KMS-11 (cell line): ENCODE measurements around the gene APOBEC3C.
"Not testable (repeated sequence)": the region's sequence is repeated elsewhere in the genome, so short reads cannot be mapped to it uniquely, and the experiment has no call there.

ENCODE experiments used
- H2AFZ ChIP-seq: fragments of 200-600 bp; sonication (generic); 2 replicates; pipeline ENCODE4 v1.6.1; 2016; ENCODE audit warnings: antibody characterized with exemption, mixed run types, low read depth
- H3K27ac ChIP-seq: fragments of 200-600 bp; sonication (generic); 2 replicates; pipeline ENCODE4 v1.6.1; 2016; ENCODE audit warnings: mild to moderate bottlenecking, mixed run types
- H3K27me3 ChIP-seq: fragments of 200-600 bp; sonication (generic); 2 replicates; pipeline ENCODE4 v1.6.1; 2017; ENCODE audit warnings: mild to moderate bottlenecking, low read depth, mixed run types, moderate library complexity; ENCODE audit not compliant: insufficient read depth
- H3K36me3 ChIP-seq: fragments of 200-600 bp; sonication (generic); 2 replicates; pipeline ENCODE4 v1.6.1; 2017; ENCODE audit warnings: mild to moderate bottlenecking, mixed run types; ENCODE audit not compliant: insufficient read depth
- H3K4me1 ChIP-seq: fragments of 200-600 bp; sonication (generic); 2 replicates; pipeline ENCODE4 v1.6.1; 2016; ENCODE audit warnings: mild to moderate bottlenecking, low read depth, mixed run types; ENCODE audit not compliant: poor library complexity, severe bottlenecking
- H3K4me2 ChIP-seq: fragments of 200-600 bp; sonication (generic); 2 replicates; pipeline ENCODE4 v1.7.0; 2016; ENCODE audit warnings: mild to moderate bottlenecking, mixed run types
- H3K4me3 ChIP-seq: fragments of 200-600 bp; sonication (generic); IDR thresholded peaks from 2 replicates; pipeline ENCODE4 v1.6.1; 2017; ENCODE audit warnings: low read depth, low read length, mixed read lengths; ENCODE audit not compliant: insufficient read depth
- H3K79me2 ChIP-seq: fragments of 200-600 bp; sonication (generic); 2 replicates; pipeline ENCODE4 v1.6.1; 2016; ENCODE audit warnings: low read depth, mixed run types; ENCODE audit not compliant: insufficient read depth
- H3K9ac ChIP-seq: fragments of 200-600 bp; sonication (generic); 2 replicates; pipeline ENCODE4 v1.6.1; 2016; ENCODE audit warnings: mild to moderate bottlenecking, mixed run types
- H4K20me1 ChIP-seq: fragments of 200-600 bp; sonication (generic); 2 replicates; pipeline ENCODE4 v1.6.1; 2016; ENCODE audit warnings: mild to moderate bottlenecking, mixed run types; ENCODE audit not compliant: insufficient read depth
- TF ChIP-seq, protein P1 (sequence below): fragments of 200-600 bp; sonication (generic); conservative IDR thresholded peaks from 2 replicates; pipeline ENCODE4 v1.6.1; 2017; ENCODE audit warnings: low read depth, mild to moderate bottlenecking, antibody characterized with exemption, low read length, moderate library complexity, mixed read lengths

APOBEC3C gene

GRCh38 chr22:39028281-39028680, 14.2 kb downstream of the APOBEC3C start:
- no peaks in the 10 kb centered on the region for H4K20me1 ChIP-seq
- no peak overlapping the region for H3K9ac ChIP-seq
- no peak overlapping the region for H3K4me2 ChIP-seq
- H3K79me2 ChIP-seq, result no peaks in the 10 kb centered on the region
- H2AFZ ChIP-seq, result no peak overlapping the region
- H3K4me1 ChIP-seq, result no peaks in the 10 kb centered on the region
- no peak overlapping the region for H3K4me3 ChIP-seq
- TF ChIP-seq, protein P1, sequence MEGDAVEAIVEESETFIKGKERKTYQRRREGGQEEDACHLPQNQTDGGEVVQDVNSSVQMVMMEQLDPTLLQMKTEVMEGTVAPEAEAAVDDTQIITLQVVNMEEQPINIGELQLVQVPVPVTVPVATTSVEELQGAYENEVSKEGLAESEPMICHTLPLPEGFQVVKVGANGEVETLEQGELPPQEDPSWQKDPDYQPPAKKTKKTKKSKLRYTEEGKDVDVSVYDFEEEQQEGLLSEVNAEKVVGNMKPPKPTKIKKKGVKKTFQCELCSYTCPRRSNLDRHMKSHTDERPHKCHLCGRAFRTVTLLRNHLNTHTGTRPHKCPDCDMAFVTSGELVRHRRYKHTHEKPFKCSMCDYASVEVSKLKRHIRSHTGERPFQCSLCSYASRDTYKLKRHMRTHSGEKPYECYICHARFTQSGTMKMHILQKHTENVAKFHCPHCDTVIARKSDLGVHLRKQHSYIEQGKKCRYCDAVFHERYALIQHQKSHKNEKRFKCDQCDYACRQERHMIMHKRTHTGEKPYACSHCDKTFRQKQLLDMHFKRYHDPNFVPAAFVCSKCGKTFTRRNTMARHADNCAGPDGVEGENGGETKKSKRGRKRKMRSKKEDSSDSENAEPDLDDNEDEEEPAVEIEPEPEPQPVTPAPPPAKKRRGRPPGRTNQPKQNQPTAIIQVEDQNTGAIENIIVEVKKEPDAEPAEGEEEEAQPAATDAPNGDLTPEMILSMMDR, result no peak
- no peaks in the 10 kb centered on the region for H3K36me3 ChIP-seq
- no peaks in the 10 kb centered on the region for H3K27me3 ChIP-seq
- H3K27ac ChIP-seq, result no peak overlapping the region

- Histone ChIP-seq H2AFZ (no peak overlapping the region), H3K4me1 (no peaks in the 10 kb centered on the region), H3K9ac (no peak overlapping the region), H3K27me3 (no peaks in the 10 kb centered on the region), H3K36me3 (no peaks in the 10 kb centered on the region), H3K79me2 (no peaks in the 10 kb centered on the region), H3K4me2 (no peak overlapping the region), H3K27ac (no peak overlapping the region), H3K4me3 (no peak overlapping the region), H4K20me1 (no peaks in the 10 kb centered on the region)
- TF ChIP-seq, protein P1, result no peak
Measured at GRCh38 chr22:39029227-39029626, 15.2 kb downstream of the APOBEC3C start.

- Histone ChIP-seq H3K27me3 (no peaks in the 10 kb centered on the region), H3K4me1 (no peaks in the 10 kb centered on the region), H3K9ac (no peak overlapping the region), H3K79me2 (no peaks in the 10 kb centered on the region), H3K4me3 (no peak overlapping the region), H2AFZ (no peak overlapping the region), H3K4me2 (no peak overlapping the region), H3K36me3 (no peaks in the 10 kb centered on the region), H3K27ac (no peak overlapping the region), H4K20me1 (no peaks in the 10 kb centered on the region)
- TF ChIP-seq, protein P1, result no peak
Measured at GRCh38 chr22:39030705-39031104, 16.6 kb downstream of the APOBEC3C start.

DNA sequence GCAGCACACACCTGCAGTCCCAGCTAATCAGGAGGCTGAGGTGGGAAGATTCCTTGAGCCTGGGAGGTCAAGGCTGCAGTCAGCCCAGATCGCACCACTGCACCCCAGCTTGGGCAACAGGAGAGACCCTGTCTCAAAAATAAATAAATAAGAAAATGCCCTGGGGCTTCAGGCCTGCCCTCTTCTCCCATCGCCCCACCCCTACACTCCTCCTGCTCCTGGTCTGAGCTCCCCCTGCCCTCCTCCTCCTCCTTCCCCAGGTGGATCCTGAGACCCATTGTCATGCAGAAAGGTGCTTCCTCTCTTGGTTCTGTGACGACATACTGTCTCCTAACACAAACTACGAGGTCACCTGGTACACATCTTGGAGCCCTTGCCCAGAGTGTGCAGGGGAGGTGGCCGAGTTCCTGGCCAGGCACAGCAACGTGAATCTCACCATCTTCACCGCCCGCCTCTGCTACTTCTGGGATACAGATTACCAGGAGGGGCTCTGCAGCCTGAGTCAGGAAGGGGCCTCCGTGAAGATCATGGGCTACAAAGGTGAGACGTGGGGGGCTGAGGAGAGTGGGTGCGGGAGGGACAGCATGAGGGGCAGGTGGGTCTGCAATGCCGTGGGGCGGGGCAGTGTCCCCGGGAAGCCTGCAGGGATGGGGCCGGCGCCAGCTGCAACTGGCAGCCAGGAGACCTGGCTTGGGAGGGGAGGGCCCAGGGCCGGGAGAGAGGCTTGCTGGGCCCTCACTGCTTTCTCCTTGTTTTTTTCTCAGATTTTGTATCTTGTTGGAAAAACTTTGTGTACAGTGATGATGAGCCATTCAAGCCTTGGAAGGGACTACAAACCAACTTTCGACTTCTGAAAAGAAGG, 17.6 kb downstream of the APOBEC3C start:
- H3K4me1 ChIP-seq, H3K9ac ChIP-seq, H3K27me3 ChIP-seq, H3K36me3 ChIP-seq, H3K4me2 ChIP-seq, H2AFZ ChIP-seq, H3K79me2 ChIP-seq, H3K4me3 ChIP-seq, H3K27ac ChIP-seq, H4K20me1 ChIP-seq: not testable (repeated sequence)

GRCh38 chr22:39037071-39037470, 23.0 kb downstream of the APOBEC3C start:
- H3K79me2 ChIP-seq, H3K4me3 ChIP-seq, H2AFZ ChIP-seq, H3K9ac ChIP-seq, H3K27me3 ChIP-seq, H3K27ac ChIP-seq, H4K20me1 ChIP-seq, H3K36me3 ChIP-seq, H3K4me2 ChIP-seq: not testable (repeated sequence)
- peaks cover 11% of the 10 kb centered on the region for H3K4me1 ChIP-seq
